Ishikawa (cell line): ENCODE measurements around the gene TBX15.

Experiments used
- CEBPB ChIP-seq: IDR thresholded peaks from 2 replicates; pipeline ENCODE4 v1.6.1; 2012
- CREB1 ChIP-seq: IDR thresholded peaks from 2 replicates; pipeline ENCODE4 v1.6.1; 2012; ENCODE audit warnings: low read depth
- EGR1 ChIP-seq: IDR thresholded peaks from 2 replicates; pipeline ENCODE4 v1.6.1; 2012
- EP300 ChIP-seq: IDR thresholded peaks from 2 replicates; pipeline ENCODE4 v1.6.1; 2012; ENCODE audit warnings: borderline replicate concordance
- FOXM1 ChIP-seq: IDR thresholded peaks from 2 replicates; pipeline ENCODE4 v1.6.1; 2012; ENCODE audit warnings: low read depth, borderline replicate concordance
- MAX ChIP-seq: IDR thresholded peaks from 2 replicates; pipeline ENCODE4 v1.6.1; 2012
- NFIC ChIP-seq: IDR thresholded peaks from 2 replicates; pipeline ENCODE4 v1.6.1; 2012
- RAD21 ChIP-seq: IDR thresholded peaks from 2 replicates; pipeline ENCODE4 v1.6.1; 2012; ENCODE audit warnings: low read depth
- REST ChIP-seq: IDR thresholded peaks from 2 replicates; pipeline ENCODE4 v1.6.1; 2012; ENCODE audit warnings: low read depth, mild to moderate bottlenecking
- TAF1 ChIP-seq: IDR thresholded peaks from 2 replicates; pipeline ENCODE4 v1.6.1; 2012; ENCODE audit warnings: low read depth, mild to moderate bottlenecking
- TCF12 ChIP-seq: IDR thresholded peaks from 2 replicates; pipeline ENCODE4 v1.6.1; 2012; ENCODE audit warnings: low read depth
- TEAD4 ChIP-seq: IDR thresholded peaks from 2 replicates; pipeline ENCODE4 v1.6.1; 2012
- USF1 ChIP-seq: IDR thresholded peaks from 2 replicates; pipeline ENCODE4 v1.6.1; 2012
- YY1 ChIP-seq: IDR thresholded peaks from 2 replicates; pipeline ENCODE4 v1.6.1; 2012; ENCODE audit warnings: low read depth
- ZBTB7A ChIP-seq: IDR thresholded peaks from 2 replicates; pipeline ENCODE4 v1.6.1; 2012; ENCODE audit warnings: low read depth

The TBX15 gene

GRCh38 chr1:118923319-118923718, 64.8 kb downstream of the TBX15 start:
- TF ChIP-seq TCF12 = no peak

- no peak for TF ChIP-seq NFIC
- no peak for TF ChIP-seq TEAD4
- TF ChIP-seq FOXM1 = no peak
- TF ChIP-seq EGR1 = no peak
- no peak for TF ChIP-seq CEBPB
- no peak for TF ChIP-seq TCF12
- TF ChIP-seq REST = no peak
- TF ChIP-seq CREB1 = no peak
- TF ChIP-seq ZBTB7A = no peak
- no peak for TF ChIP-seq RAD21
- TF ChIP-seq USF1 = no peak
- no peak for TF ChIP-seq MAX
- TF ChIP-seq TAF1 = no peak
- TF ChIP-seq EP300 = no peak
- TF ChIP-seq YY1 = no peak
Observed at GRCh38 chr1:118921994-118922393, 66.1 kb downstream of the TBX15 start.

- no peak for TF ChIP-seq RAD21
- no peak for TF ChIP-seq ZBTB7A
- no peak for TF ChIP-seq CREB1
- no peak for TF ChIP-seq TAF1
- TF ChIP-seq TCF12 = no peak
- no peak for TF ChIP-seq FOXM1
- TF ChIP-seq TEAD4 = no peak
- no peak for TF ChIP-seq YY1
- no peak for TF ChIP-seq EGR1
- TF ChIP-seq REST = no peak
- no peak for TF ChIP-seq CEBPB
- TF ChIP-seq MAX = no peak
Observed at GRCh38 chr1:118920124-118920717, 67.9 kb downstream of the TBX15 start.

- TF ChIP-seq EP300 (no peak), TEAD4 (no peak), NFIC (no peak), CEBPB (no peak), MAX (no peak), REST (no peak)
Observed at GRCh38 chr1:118918940-118919259, 69.2 kb downstream of the TBX15 start.

GRCh38 chr1:118918230-118918939, 69.8 kb downstream of the TBX15 start:
- TF ChIP-seq MAX = no peak
- no peak for TF ChIP-seq REST
- no peak for TF ChIP-seq USF1
- no peak for TF ChIP-seq TAF1
- no peak for TF ChIP-seq ZBTB7A
- no peak for TF ChIP-seq EGR1
- TF ChIP-seq TCF12 = no peak
- TF ChIP-seq RAD21 = no peak
- no peak for TF ChIP-seq FOXM1
- TF ChIP-seq TEAD4 = no peak
- TF ChIP-seq YY1 = no peak
- no peak for TF ChIP-seq CEBPB
- TF ChIP-seq CREB1 = no peak
